Loucy (cell line): Measurements from ENCODE around the gene WNK2.

Source experiments
- H2AFZ ChIP-seq: fragments of 200-600 bp; sonication (generic); 2 replicates; pipeline ENCODE4 v1.6.0; 2016; ENCODE audit warnings: antibody characterized with exemption, mild to moderate bottlenecking, low read length, moderate library complexity
- H3F3A ChIP-seq: fragments of 200-600 bp; 2 replicates; pipeline ENCODE4 v1.6.0; 2016; ENCODE audit warnings: antibody characterized with exemption, low read depth, mild to moderate bottlenecking
- H3K27me3 ChIP-seq: fragments of 200-600 bp; sonication (generic); 2 replicates; pipeline ENCODE4 v1.6.1; 2014; ENCODE audit warnings: low read length, mild to moderate bottlenecking; ENCODE audit not compliant: insufficient read depth, poor library complexity, severe bottlenecking
- H3K36me3 ChIP-seq: fragments of 200-600 bp; sonication (generic); 2 replicates; pipeline ENCODE4 v1.6.1; 2016; ENCODE audit warnings: low read length; ENCODE audit not compliant: insufficient read depth
- H3K4me1 ChIP-seq: fragments of 200-600 bp; sonication (generic); 2 replicates; pipeline ENCODE4 v1.5.1; 2014; ENCODE audit warnings: low read length, mild to moderate bottlenecking; ENCODE audit not compliant: insufficient read depth, poor library complexity, severe bottlenecking
- H3K4me2 ChIP-seq: fragments of 200-600 bp; sonication (generic); 2 replicates; pipeline ENCODE4 v1.6.0; 2014; ENCODE audit warnings: antibody characterized with exemption, low read length, low read depth, mild to moderate bottlenecking; ENCODE audit not compliant: poor library complexity, severe bottlenecking
- H3K4me3 ChIP-seq: fragments of 200-600 bp; sonication (generic); 2 replicates; pipeline ENCODE4 v1.5.1; 2014; ENCODE audit warnings: low read length, mild to moderate bottlenecking, mixed read lengths; ENCODE audit not compliant: poor library complexity, severe bottlenecking
- H3K79me2 ChIP-seq: fragments of 200-600 bp; sonication (generic); 2 replicates; pipeline ENCODE4 v1.6.1; 2014; ENCODE audit warnings: low read length; ENCODE audit not compliant: insufficient read depth
- H3K9ac ChIP-seq: fragments of 200-600 bp; sonication (generic); 2 replicates; pipeline ENCODE4 v1.6.0; 2014; ENCODE audit warnings: mild to moderate bottlenecking, low read depth, low read length, moderate library complexity; ENCODE audit not compliant: poor library complexity, severe bottlenecking
- H3K9me2 ChIP-seq: fragments of 200-600 bp; sonication (generic); replicated peaks from 2 replicates; pipeline ENCODE4 v1.6.1; 2016; ENCODE audit warnings: low read depth, low read length, mixed read lengths
- H3K9me3 ChIP-seq: fragments of 200-600 bp; sonication (generic); 2 replicates; pipeline ENCODE4 v1.6.1; 2014; ENCODE audit warnings: mild to moderate bottlenecking, antibody characterized with exemption, low read length, low read depth; ENCODE audit not compliant: insufficient read depth
- H4K20me1 ChIP-seq: fragments of 200-600 bp; sonication (generic); 2 replicates; pipeline ENCODE4 v1.6.0; 2014; ENCODE audit warnings: antibody characterized with exemption, low read length, mild to moderate bottlenecking; ENCODE audit not compliant: insufficient read depth, poor library complexity, severe bottlenecking
- CTCF ChIP-seq: fragments of 200-600 bp; sonication (generic); conservative IDR thresholded peaks from 2 replicates; pipeline ENCODE4 v1.5.1; 2014; ENCODE audit warnings: mild to moderate bottlenecking, antibody characterized with exemption, low read length
- EZH2phosphoT487 ChIP-seq: fragments of 200-600 bp; IDR thresholded peaks from 2 replicates; pipeline ENCODE4 v1.6.1; 2018; ENCODE audit warnings: antibody characterized with exemption, mild to moderate bottlenecking, moderate library complexity, borderline replicate concordance

WNK2 gene

GRCh38 chr9:93228030-93228429 lies 44.1 kb downstream of the WNK2 start:
- Histone ChIP-seq H3K4me3 (no peak overlapping the region), H3K4me1 (no peaks in the 10 kb centered on the region), H3K79me2 (no peaks in the 10 kb centered on the region), H3K27me3 (no peaks in the 10 kb centered on the region), H3K9me2 (no peaks in the 10 kb centered on the region), H3K4me2 (no peak overlapping the region), H3F3A (no peaks in the 10 kb centered on the region), H4K20me1 (no peaks in the 10 kb centered on the region), H3K9ac (no peak overlapping the region), H3K9me3 (no peaks in the 10 kb centered on the region), H2AFZ (no peak overlapping the region), H3K36me3 (no peaks in the 10 kb centered on the region)
- no peak for TF ChIP-seq EZH2phosphoT487
- no peak for TF ChIP-seq CTCF

- H3K9ac ChIP-seq, result no peak overlapping the region
- H3K79me2 ChIP-seq, result no peaks in the 10 kb centered on the region
- H3K27me3 ChIP-seq, result no peaks in the 10 kb centered on the region
- H3K9me3 ChIP-seq, result no peaks in the 10 kb centered on the region
- H3K36me3 ChIP-seq, result no peaks in the 10 kb centered on the region
- no peaks in the 10 kb centered on the region for H3F3A ChIP-seq
- H3K4me3 ChIP-seq, result no peak overlapping the region
- H2AFZ ChIP-seq, result no peak overlapping the region
- H3K4me2 ChIP-seq, result no peak overlapping the region
- H3K4me1 ChIP-seq, result no peaks in the 10 kb centered on the region
- no peaks in the 10 kb centered on the region for H3K9me2 ChIP-seq
- TF ChIP-seq CTCF, result no peak
- TF ChIP-seq EZH2phosphoT487, result no peak
- no peaks in the 10 kb centered on the region for H4K20me1 ChIP-seq
These were observed 44.5 kb downstream of the WNK2 start for GRCh38 chr9:93228453-93228852.

GRCh38 chr9:93229636-93230035 lies 45.7 kb downstream of the WNK2 start:
- no peak for TF ChIP-seq CTCF
- no peak for TF ChIP-seq EZH2phosphoT487
- Histone ChIP-seq H3K27me3 (no peaks in the 10 kb centered on the region), H3K9ac (no peak overlapping the region), H4K20me1 (no peaks in the 10 kb centered on the region), H3K36me3 (no peaks in the 10 kb centered on the region), H3F3A (no peaks in the 10 kb centered on the region), H3K9me3 (no peaks in the 10 kb centered on the region), H3K4me2 (no peak overlapping the region), H3K9me2 (no peaks in the 10 kb centered on the region), H2AFZ (no peak overlapping the region), H3K4me1 (no peaks in the 10 kb centered on the region), H3K4me3 (no peak overlapping the region), H3K79me2 (no peaks in the 10 kb centered on the region)
